HG02973 (cell line): Measurements from ENCODE around the gene NGEF.
A peak's percentile ranks its signal among the peaks of the same experiment; 100 is the strongest.

ENCODE experiments used
- ATAC-seq: cut with Tn5 transposase; IDR thresholded peaks from one replicate; pipeline ENCODE4 v1.9.1; 2021; ENCODE audit warnings: moderate library complexity; ENCODE audit not compliant: unreplicated experiment

Gene NGEF

DNA sequence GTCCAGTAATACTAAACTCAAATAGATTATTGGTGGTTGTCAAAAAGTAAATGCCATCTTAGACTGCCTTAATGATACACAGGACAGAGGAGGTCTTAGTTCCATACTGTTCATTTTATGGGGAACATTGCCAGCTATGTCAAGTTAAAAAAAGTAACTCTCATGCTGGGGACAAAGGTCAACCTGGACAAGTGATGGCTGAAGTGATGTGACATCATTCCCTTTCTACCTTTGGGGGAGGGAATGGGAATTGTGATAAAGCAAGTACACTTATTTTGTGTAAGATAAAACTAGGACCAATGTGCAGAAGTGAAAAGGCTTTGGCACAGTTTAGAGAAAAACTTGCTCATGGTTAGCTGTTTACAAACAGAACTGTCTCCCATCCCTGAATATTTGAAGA, 167.0 kb downstream of the NGEF start:
- no peak for ATAC-seq

DNA sequence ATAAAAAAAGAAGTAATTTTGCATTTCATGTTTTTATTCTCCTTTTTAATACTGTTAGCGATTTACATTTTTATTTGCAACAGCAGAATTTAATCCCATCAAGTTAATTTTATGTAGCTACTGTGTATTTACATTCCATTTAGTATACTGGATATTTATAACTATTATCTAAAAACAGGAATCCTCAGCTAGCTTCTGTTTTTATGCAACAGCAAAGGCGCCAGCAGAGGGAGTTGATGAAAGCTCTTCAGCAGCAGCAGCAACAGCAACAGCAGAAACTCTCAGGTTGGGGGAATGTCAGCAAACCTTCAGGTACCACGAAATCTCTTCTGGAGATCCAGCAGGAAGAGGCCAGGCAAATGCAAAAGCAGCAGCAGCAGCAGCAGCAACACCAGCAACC, 169.2 kb downstream of the NGEF start:
- ATAC-seq: no peak

DNA sequence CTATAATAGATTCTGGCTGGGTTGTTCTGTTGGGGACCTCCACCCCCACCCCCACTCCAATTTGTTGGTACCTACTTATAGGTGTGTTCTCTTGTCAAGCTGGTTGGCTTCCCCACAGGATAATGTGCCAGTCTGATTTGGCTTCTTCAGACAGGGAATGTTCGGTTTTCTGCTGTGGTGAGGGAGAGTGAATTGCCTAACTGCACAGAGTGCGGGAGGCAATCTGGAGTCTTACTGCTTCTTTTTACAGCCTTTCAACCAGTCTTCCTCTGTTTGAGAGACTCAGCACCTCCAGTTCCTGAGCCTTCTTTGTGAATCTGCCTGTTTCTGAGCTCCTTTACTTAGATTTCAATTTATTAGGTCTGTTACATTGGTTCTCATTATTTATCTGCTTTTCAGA, 170.4 kb downstream of the NGEF start:
- no peak for ATAC-seq

DNA sequence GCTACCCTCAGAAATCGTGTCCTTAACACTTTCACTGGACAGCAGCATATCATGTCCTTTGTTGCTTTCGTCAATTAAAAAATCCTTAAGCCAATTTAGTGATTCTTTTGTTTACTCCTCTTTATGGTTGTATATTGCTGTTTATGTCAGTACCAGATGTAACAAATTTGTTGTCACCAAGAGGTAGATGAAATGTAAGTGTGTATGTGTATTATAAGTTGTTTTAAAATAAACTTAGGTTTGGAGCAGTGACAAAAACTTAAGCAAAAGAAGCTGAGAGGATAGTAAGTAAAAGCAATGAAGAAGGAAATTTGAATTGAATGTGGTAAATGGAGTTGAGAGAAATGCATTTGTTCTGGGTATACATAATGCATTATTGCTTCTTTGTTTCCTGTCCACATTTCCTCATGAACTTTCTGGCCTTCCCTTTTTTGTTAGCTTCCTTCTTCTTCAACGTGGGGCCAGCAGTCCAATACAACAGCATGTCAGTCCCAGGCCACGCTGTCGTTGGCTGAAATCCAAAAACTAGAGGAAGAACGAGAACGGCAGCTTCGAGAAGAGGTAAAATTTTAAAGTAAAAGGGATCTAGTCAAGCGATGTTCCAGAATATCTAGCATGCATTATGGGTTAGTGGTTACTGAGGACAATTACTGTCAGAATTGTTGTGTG, 173.5 kb downstream of the NGEF start:
- no peak for ATAC-seq

GRCh38 chr2:232838406-232838874, 174.6 kb downstream of the NGEF start:
- peak; percentile 65 for ATAC-seq

GRCh38 chr2:232836934-232837333, 176.1 kb downstream of the NGEF start:
- ATAC-seq: no peak

GRCh38 chr2:232835687-232836208, 177.3 kb downstream of the NGEF start:
- no peak for ATAC-seq

GRCh38 chr2:232833830-232834229, 179.2 kb downstream of the NGEF start:
- no peak for ATAC-seq

GRCh38 chr2:232831496-232831895, 181.6 kb downstream of the NGEF start:
- ATAC-seq: no peak

- ATAC-seq: no peak
These were observed 183.1 kb downstream of the NGEF start for GRCh38 chr2:232829988-232830387.
